Measurements from ENCODE around the gene LRCH4. TPM values are rescaled to one million over a fixed set of nuclear protein-coding genes. Genes with fewer than 3 reads are reported as not detected.

LRCH4 gene
- polyA plus RNA-seq, 6 donors from 2014 or later: 81.4 to 172 (median 106) TPM

GRCh38 chr7:100613412-100614175 is 27.7 kb upstream of the LRCH4 start:
- H3K27ac Mint-ChIP-seq: peak overlapping the region in 3 of 6 donors; percentile 36 to 96 (median 63)
- H3K36me3 Mint-ChIP-seq: no peaks in the 10 kb centered on the region
- no peaks in the 10 kb centered on the region for H3K27me3 Mint-ChIP-seq
- peaks cover 14 to 27% (median 20%) of the 10 kb centered on the region in 3 donors for H3K4me1 Mint-ChIP-seq
- no peaks in the 10 kb centered on the region for H3K9me3 Mint-ChIP-seq
- ATAC-seq (ENCODE audit: low read depth in 2 of 2) (no peak), DNase-seq (no peak)
- peak overlapping the region; percentile 47 to 100 (median 88) for H3K4me3 Mint-ChIP-seq

GRCh38 chr7:100612730-100613390 is 26.9 kb upstream of the LRCH4 start:
- DNase-seq (peak; percentile 17), ATAC-seq (ENCODE audit: low read depth in 2 of 2) (no peak)
- peaks cover 14 to 27% (median 21%) of the 10 kb centered on the region in 3 donors for H3K4me1 Mint-ChIP-seq
- H3K9me3 Mint-ChIP-seq: no peaks in the 10 kb centered on the region
- H3K27ac Mint-ChIP-seq: peak overlapping the region in 5 of 6 donors; percentile 62 to 96 (median 83)
- H3K36me3 Mint-ChIP-seq: no peaks in the 10 kb centered on the region
- H3K27me3 Mint-ChIP-seq: no peaks in the 10 kb centered on the region
- peak overlapping the region; percentile 81 to 100 (median 98) for H3K4me3 Mint-ChIP-seq

- Mint-ChIP-seq H3K4me3 (peak within 1 kb of the TSS; percentile 97 to 100 (median 99)), H3K36me3 (no peaks in the 10 kb centered on the region), H3K9me3 (no peaks in the 10 kb centered on the region), H3K27ac (peak within 1 kb of the TSS; percentile 96 to 100 (median 100)), H3K4me1 (peaks cover 18 to 27% (median 24%) of the 10 kb centered on the region in 3 donors), H3K27me3 (no peaks in the 10 kb centered on the region)
- DNase-seq (peak; percentile 99), ATAC-seq (ENCODE audit: low read depth in 2 of 2) (peak; percentile 86 to 87)
These were observed 26.2 kb upstream of the LRCH4 start, which contains the start of gene MOSPD3 for GRCh38 chr7:100611983-100612729. MOSPD3 (plus strand) TSS chr7:100612540; CDS start chr7:100612792, 252 bp downstream.

GRCh38 chr7:100609958-100610357 is 24.0 kb upstream of the LRCH4 start:
- ATAC-seq (ENCODE audit: low read depth in 2 of 2) (no peak), DNase-seq (no peak)
- H3K4me1 Mint-ChIP-seq: peaks cover 27 to 37% (median 34%) of the 10 kb centered on the region in 3 donors
- no peaks in the 10 kb centered on the region for H3K9me3 Mint-ChIP-seq
- peak overlapping the region in 3 of 8 donors; percentile 97 to 100 (median 98) for H3K4me3 Mint-ChIP-seq
- peak overlapping the region in 1 of 6 donors; percentile 60 for H3K27ac Mint-ChIP-seq
- no peaks in the 10 kb centered on the region for H3K36me3 Mint-ChIP-seq
- no peaks in the 10 kb centered on the region for H3K27me3 Mint-ChIP-seq

- no peak for DNase-seq
- H3K27me3 Mint-ChIP-seq: no peaks in the 10 kb centered on the region
- no peaks in the 10 kb centered on the region for H3K9me3 Mint-ChIP-seq
- H3K36me3 Mint-ChIP-seq: no peaks in the 10 kb centered on the region
- peak overlapping the region in 5 of 8 donors; percentile 3 to 93 (median 56) for H3K4me3 Mint-ChIP-seq
- H3K4me1 Mint-ChIP-seq: peaks cover 26 to 28% (median 26%) of the 10 kb centered on the region in 3 donors
- ATAC-seq (ENCODE audit: low read depth in 2 of 2): no peak
- peak overlapping the region in 1 of 6 donors; percentile 9 for H3K27ac Mint-ChIP-seq
These were observed 21.2 kb upstream of the LRCH4 start for GRCh38 chr7:100607111-100607510.

- Mint-ChIP-seq H3K27ac (no peak overlapping the region), H3K4me1 (peaks cover 20 to 25% (median 23%) of the 10 kb centered on the region in 3 donors), H3K36me3 (no peaks in the 10 kb centered on the region), H3K9me3 (no peaks in the 10 kb centered on the region), H3K27me3 (peaks cover 0 to 4% (median 0%) of the 10 kb centered on the region in 3 donors), H3K4me3 (peak overlapping the region; percentile 42 to 93 (median 90))
- no peak for DNase-seq
- no peak for ATAC-seq (ENCODE audit: low read depth in 2 of 2)
These were observed 20.4 kb upstream of the LRCH4 start for GRCh38 chr7:100606313-100606712.

GRCh38 chr7:100604976-100605911 is 19.3 kb upstream of the LRCH4 start:
- H3K27ac Mint-ChIP-seq: peak overlapping the region in 2 of 6 donors; percentile 41 to 76
- no peaks in the 10 kb centered on the region for H3K36me3 Mint-ChIP-seq
- DNase-seq (peak; percentile 23), ATAC-seq (ENCODE audit: low read depth in 2 of 2) (peak; percentile 28 to 29)
- peak overlapping the region; percentile 66 to 93 (median 90) for H3K4me3 Mint-ChIP-seq
- H3K4me1 Mint-ChIP-seq: peaks cover 17 to 23% (median 21%) of the 10 kb centered on the region in 3 donors
- H3K9me3 Mint-ChIP-seq: no peaks in the 10 kb centered on the region
- peaks cover 0 to 9% (median 0%) of the 10 kb centered on the region in 3 donors for H3K27me3 Mint-ChIP-seq

- H3K27me3 Mint-ChIP-seq: peaks cover 0 to 10% (median 0%) of the 10 kb centered on the region in 3 donors
- no peaks in the 10 kb centered on the region for H3K36me3 Mint-ChIP-seq
- peak; percentile 71 for DNase-seq
- H3K4me1 Mint-ChIP-seq: peaks cover 17 to 23% (median 21%) of the 10 kb centered on the region in 3 donors
- H3K27ac Mint-ChIP-seq: peak overlapping the region in 3 of 6 donors; percentile 24 to 67 (median 47)
- peak; percentile 72 to 76 for ATAC-seq (ENCODE audit: low read depth in 2 of 2)
- no peaks in the 10 kb centered on the region for H3K9me3 Mint-ChIP-seq
- H3K4me3 Mint-ChIP-seq: peak overlapping the region; percentile 66 to 93 (median 90)
These were observed 18.4 kb upstream of the LRCH4 start for GRCh38 chr7:100604028-100604975.

- Mint-ChIP-seq H3K36me3 (no peaks in the 10 kb centered on the region), H3K27me3 (peaks cover 0 to 10% (median 0%) of the 10 kb centered on the region in 3 donors), H3K4me1 (peaks cover 17 to 23% (median 21%) of the 10 kb centered on the region in 3 donors), H3K27ac (peak overlapping the region in 3 of 6 donors; percentile 24 to 67 (median 47)), H3K9me3 (no peaks in the 10 kb centered on the region), H3K4me3 (peak overlapping the region; percentile 66 to 93 (median 86))
- ATAC-seq (ENCODE audit: low read depth in 2 of 2) (peak in 1 of 2 donors; percentile 1), DNase-seq (no peak)
These were observed 17.7 kb upstream of the LRCH4 start for GRCh38 chr7:100603726-100604027.

GRCh38 chr7:100602889-100603725 is 17.2 kb upstream of the LRCH4 start:
- peaks cover 0 to 15% (median 0%) of the 10 kb centered on the region in 3 donors for H3K27me3 Mint-ChIP-seq
- no peaks in the 10 kb centered on the region for H3K36me3 Mint-ChIP-seq
- ATAC-seq (ENCODE audit: low read depth in 2 of 2) (no peak), DNase-seq (no peak)
- no peaks in the 10 kb centered on the region for H3K9me3 Mint-ChIP-seq
- peaks cover 17 to 23% (median 21%) of the 10 kb centered on the region in 3 donors for H3K4me1 Mint-ChIP-seq
- peak overlapping the region in 1 of 6 donors; percentile 67 for H3K27ac Mint-ChIP-seq
- peak overlapping the region; percentile 53 to 93 (median 82) for H3K4me3 Mint-ChIP-seq

GRCh38 chr7:100600730-100601038 is 14.8 kb upstream of the LRCH4 start:
- DNase-seq (no peak), ATAC-seq (ENCODE audit: low read depth in 2 of 2) (no peak)
- Mint-ChIP-seq H3K4me3 (no peak overlapping the region), H3K9me3 (no peaks in the 10 kb centered on the region), H3K36me3 (no peaks in the 10 kb centered on the region), H3K27me3 (peaks cover 0 to 16% (median 0%) of the 10 kb centered on the region in 3 donors), H3K4me1 (peaks cover 10 to 18% (median 17%) of the 10 kb centered on the region in 3 donors), H3K27ac (no peak overlapping the region)
